IMR-90 (cell line): ENCODE measurements around the gene GALP. TPM values are rescaled to one million over a fixed set of nuclear protein-coding genes. Genes with fewer than 3 reads are reported as not detected.

ENCODE experiments used
- ATAC-seq: fragments of 200-7000 bp; cut with Tn5 transposase; 2 replicates; pipeline ENCODE4 v1.9.1; 2020; ENCODE audit warnings: low read depth, mild to moderate bottlenecking, moderate library complexity
- BruUV-seq: library from RNA; stranded (reverse); fragments of 400-500 nt; replicated peaks from 2 replicates; lab custom pipeline; 2021; lab: Mats Ljungman, UMichigan
- CTCF ChIA-PET: fragments of 300-600 bp; formaldehyde crosslinking; extraction: SDS; loops from one replicate; lab custom pipeline; 2021; ENCODE audit warnings: antibody characterized with exemption; lab: Yijun Ruan, JAX
- POLR2A ChIA-PET: fragments of 300-600 bp; sonication (Branson Sonifier 250); formaldehyde crosslinking; loops from one replicate; lab custom pipeline; 2022; ENCODE audit warnings: antibody characterized with exemption; ENCODE audit not compliant: unreplicated experiment; lab: Charles Lee
- DNase-seq: peaks from one replicate; pipeline ENCODE4 v3.0.0; 2013
- H2AFZ ChIP-seq: replicated peaks from 2 replicates; pipeline ENCODE3; 2013; ENCODE audit warnings: low read length, mild to moderate bottlenecking; ENCODE audit not compliant: poor library complexity
- H2AK5ac ChIP-seq: 2 replicates; pipeline ENCODE4 v1.6.1; 2013; ENCODE audit warnings: low read depth, low read length, inconsistent platforms
- H2AK9ac ChIP-seq: replicated peaks from 2 replicates; pipeline ENCODE3; 2013; ENCODE audit warnings: mild to moderate bottlenecking, low read depth, low read length, moderate library complexity; ENCODE audit not compliant: poor library complexity
- H2BK120ac ChIP-seq: 2 replicates; pipeline ENCODE4 v1.6.1; 2013; ENCODE audit warnings: low read depth, low read length, inconsistent platforms
- H2BK15ac ChIP-seq: 3 replicates; pipeline ENCODE4 v1.6.1; 2013; ENCODE audit warnings: low read depth, low read length, inconsistent platforms
- H2BK20ac ChIP-seq: 2 replicates; pipeline ENCODE4 v1.6.1; 2013; ENCODE audit warnings: low read depth, mild to moderate bottlenecking, inconsistent platforms, low read length, moderate library complexity
- H2BK5ac ChIP-seq: 2 replicates; pipeline ENCODE4 v1.6.1; 2013; ENCODE audit warnings: mild to moderate bottlenecking, low read depth, low read length, inconsistent platforms; ENCODE audit not compliant: poor library complexity, severe bottlenecking
- H3K14ac ChIP-seq: replicated peaks from 2 replicates; pipeline ENCODE4 v1.6.1; 2013; ENCODE audit warnings: low read depth, low read length, inconsistent platforms
- H3K18ac ChIP-seq: 2 replicates; pipeline ENCODE4 v1.6.1; 2013; ENCODE audit warnings: low read depth, low read length, control low read depth
- H3K23ac ChIP-seq: 2 replicates; pipeline ENCODE4 v1.6.1; 2013; ENCODE audit warnings: low read depth, low read length, inconsistent platforms
- H3K27ac ChIP-seq: 2 replicates; pipeline ENCODE4 v1.5.1; 2013; ENCODE audit warnings: mild to moderate bottlenecking, control low read depth, low read length; ENCODE audit not compliant: insufficient read depth
- H3K27me3 ChIP-seq: 2 replicates; pipeline ENCODE4 v1.6.1; 2013; ENCODE audit warnings: low read length; ENCODE audit not compliant: control insufficient read depth, insufficient read depth
- H3K36me3 ChIP-seq: 2 replicates; pipeline ENCODE4 v1.6.1; 2013; ENCODE audit warnings: low read length, mixed read lengths; ENCODE audit not compliant: control insufficient read depth, insufficient read depth
- H3K4ac ChIP-seq: 2 replicates; pipeline ENCODE4 v1.6.1; 2013; ENCODE audit warnings: low read depth, low read length, inconsistent platforms
- H3K4me1 ChIP-seq: 2 replicates; pipeline ENCODE4 v1.6.1; 2013; ENCODE audit warnings: low read length, mixed read lengths; ENCODE audit not compliant: control insufficient read depth, insufficient read depth
- H3K4me2 ChIP-seq: 2 replicates; pipeline ENCODE4 v1.6.1; 2013; ENCODE audit warnings: low read depth, mild to moderate bottlenecking, control low read depth, low read length, moderate library complexity
- H3K4me3 ChIP-seq: 2 replicates; pipeline ENCODE4 v1.5.1; 2013; ENCODE audit warnings: low read depth, mild to moderate bottlenecking, control low read depth, low read length, moderate library complexity; ENCODE audit not compliant: insufficient read depth
- H3K56ac ChIP-seq: 2 replicates; pipeline ENCODE4 v1.6.1; 2013; ENCODE audit warnings: low read length, inconsistent platforms; ENCODE audit not compliant: insufficient read depth; ENCODE audit errors: extremely low read depth
- H3K79me1 ChIP-seq, 2 experiments: 2 replicates each; pipeline ENCODE4 v1.6.1; 2013; ENCODE audit warnings: low read length in 2 of 2, inconsistent platforms in 1 of 2, low read depth in 1 of 2
- H3K9ac ChIP-seq: 2 replicates; pipeline ENCODE4 v1.6.1; 2013; ENCODE audit warnings: low read depth, low read length, control low read depth
- H3K9me1 ChIP-seq: 2 replicates; pipeline ENCODE4 v1.6.1; 2013; ENCODE audit warnings: low read length, inconsistent platforms; ENCODE audit not compliant: insufficient read depth
- H3K9me3 ChIP-seq: 2 replicates; pipeline ENCODE4 v1.6.1; 2013; ENCODE audit warnings: low read length; ENCODE audit not compliant: control insufficient read depth, insufficient read depth
- H4K20me1 ChIP-seq: 2 replicates; pipeline ENCODE4 v1.6.1; 2013; ENCODE audit warnings: low read length, inconsistent platforms; ENCODE audit not compliant: insufficient read depth
- H4K5ac ChIP-seq: 2 replicates; pipeline ENCODE4 v1.6.1; 2013; ENCODE audit warnings: mild to moderate bottlenecking, low read depth, low read length, control low read depth
- H4K8ac ChIP-seq, 2 experiments: 2 replicates each; pipeline ENCODE4 v1.6.1; 2013; ENCODE audit warnings: low read depth in 2 of 2, low read length in 2 of 2, control low read depth in 1 of 2, inconsistent platforms in 1 of 2
- H4K91ac ChIP-seq: 2 replicates; pipeline ENCODE4 v1.6.1; 2013; ENCODE audit warnings: low read depth, low read length, inconsistent platforms; ENCODE audit not compliant: insufficient read depth
- MAFK ChIP-seq: IDR thresholded peaks from 2 replicates; pipeline ENCODE4 v1.6.1; 2012; ENCODE audit warnings: low read depth, low read length, improper control_type of control experiment
- NFE2L2 ChIP-seq: fragments of 150-350 bp; IDR thresholded peaks from 2 replicates; pipeline ENCODE4 v1.6.1; 2016; ENCODE audit warnings: low read depth, mild to moderate bottlenecking, low read length
- USF2 ChIP-seq: fragments of 150-350 bp; IDR thresholded peaks from 2 replicates; pipeline ENCODE4 v1.6.1; 2017; ENCODE audit warnings: mild to moderate bottlenecking, antibody characterized with exemption, low read length, low read depth
- WGBS, 2 experiments: methylation state at CpG; one replicate each; pipeline versions ENCODE4 v1.1.5 to v1.1.7; 2013; ENCODE audit warnings: missing lambda C conversion rate in 2 of 2; ENCODE audit not compliant: insufficient read length in 1 of 2; ENCODE audit errors: extremely low coverage in 2 of 2; 5-methylcytosine and 5-hydroxymethylcytosine counted together
- dilution Hi-C: fragments of 300-500 bp; cut with HindIII; formaldehyde crosslinking; loops from one replicate; pipeline ENCODE4 v1.14.3; 2018; ENCODE audit warnings: low sequenced_read_pairs; ENCODE audit not compliant: unreplicated experiment
- in situ Hi-C: fragments of 300-500 bp; cut with MboI; formaldehyde crosslinking; loops from 3 replicates; pipeline ENCODE4 v1.14.3; 2019; ENCODE audit warnings: low sequenced_read_pairs, inconsistent platforms, mixed read lengths
- intact Hi-C: fragments of 100-400 bp; cut with micrococcal nuclease; formaldehyde crosslinking; loops from 2 replicates; pipeline ENCODE4 v1.10.0; 2022
- polyA plus RNA-seq, 3 experiments: library from polyadenylated mRNA; depleted of rRNA; stranded (reverse); fragments of >200 nt; gene quantifications; 2 replicates each; pipeline ENCODE4 v1.2.3, GENCODE V29; 2012; ENCODE audit warnings: low replicate concordance in 1 of 3
- total RNA-seq: library from RNA; depleted of rRNA; stranded (reverse); fragments of >200 nt; gene quantifications from 2 replicates; pipeline ENCODE4 v1.2.3, GENCODE V29; 2012

GALP gene
- total and polyA plus RNA-seq, 2 of the 4 experiments (the other 2 are of a cell fraction) = not detected

DNA sequence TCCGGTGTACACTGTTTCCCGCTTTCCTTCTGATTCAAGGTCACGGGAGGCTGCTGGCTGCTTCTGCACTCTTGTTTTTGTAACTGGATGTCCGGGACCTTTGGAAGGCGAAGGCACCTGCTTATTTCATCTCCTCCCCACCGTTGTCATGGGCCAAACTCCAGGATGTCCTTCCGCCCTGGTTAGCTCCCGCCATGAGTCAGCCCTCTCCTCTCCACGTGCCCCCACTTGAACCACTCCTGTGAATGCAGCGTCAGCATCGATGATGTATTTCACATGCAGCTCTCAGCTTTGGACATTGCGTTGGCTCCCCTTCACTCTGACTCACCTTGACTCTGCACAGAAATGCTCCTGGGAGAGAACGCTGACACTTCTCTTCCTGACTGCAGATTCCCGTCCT, 5.5 kb upstream of the GALP start:
- H4K20me1 ChIP-seq = no peaks in the 10 kb centered on the region

More for the DNA sequence above, 5.5 kb upstream of the GALP start:
- no peak overlapping the region for H4K5ac ChIP-seq
- H3K79me1 ChIP-seq = no peaks in the 10 kb centered on the region
- no peak overlapping the region for H3K18ac ChIP-seq
- CTCF ChIA-PET = no interaction called here
- ATAC-seq (no peak), DNase-seq (peak; percentile 43)
- H2AK9ac ChIP-seq = no peak overlapping the region
- no TSS peak for BruUV-seq
- H2AFZ ChIP-seq = no peak overlapping the region
- no peak overlapping the region for H3K9ac ChIP-seq
- no peak overlapping the region for H2BK20ac ChIP-seq
- H3K4me1 ChIP-seq = no peaks in the 10 kb centered on the region
- H3K23ac ChIP-seq = no peak overlapping the region
- H3K56ac ChIP-seq = no peak overlapping the region
- H3K14ac ChIP-seq = no peak overlapping the region
- H3K4me2 ChIP-seq = no peak overlapping the region
- H2BK15ac ChIP-seq = no peak overlapping the region
- intact Hi-C loops = loop anchor here (10.0 kb wide), 1 partner anchor 145 kb away; the partner anchor contains the start of gene ZSCAN5A
- dilution Hi-C loops = no loop called here
- no peak overlapping the region for H2AK5ac ChIP-seq
- no peak overlapping the region for H4K8ac ChIP-seq
- no peak overlapping the region for H2BK5ac ChIP-seq
- POLR2A ChIA-PET = no interaction called here
- H3K4ac ChIP-seq = no peak overlapping the region
- H4K91ac ChIP-seq = no peak overlapping the region
- H2BK120ac ChIP-seq = no peak overlapping the region
- H3K9me1 ChIP-seq = no peaks in the 10 kb centered on the region
- no peak overlapping the region for H3K4me3 ChIP-seq
- H3K27me3 ChIP-seq = peaks cover 4% of the 10 kb centered on the region; the same call in 1 of the 2 replicates
- no peaks in the 10 kb centered on the region for H3K9me3 ChIP-seq
- no peaks in the 10 kb centered on the region for H3K36me3 ChIP-seq
- no peak overlapping the region for H3K27ac ChIP-seq
- TF ChIP-seq USF2 (peak; percentile 68), MAFK (peak; percentile 29; the same call in 1 of the 2 replicates), NFE2L2 (no peak)
- 73% methylated on average over 8 of the region's 14 CpGs; no CpG with 5 or more reads in 1 of the 2 experiments for WGBS, 2 experiments
- in situ Hi-C loops = no loop called here
